Stimulated activated CD8-positive, alpha-beta memory T cell treated with anti-CD3 and anti-CD28 coated beads, Interleukin-4, amount 100 ng/mL, for 4 hours (primary cell): ENCODE measurements around the gene SPATA16.
"Not testable (repeated sequence)": the region's sequence is repeated elsewhere in the genome, so short reads cannot be mapped to it uniquely, and the experiment has no call there.

ENCODE experiments used
- DNase-seq, 2 donors: peaks; one replicate each; pipeline ENCODE4 v3.0.0-alpha.2; 2020; ENCODE audit warnings: low read depth in 2 of 2, low spot score in 1 of 2

SPATA16 gene

DNA sequence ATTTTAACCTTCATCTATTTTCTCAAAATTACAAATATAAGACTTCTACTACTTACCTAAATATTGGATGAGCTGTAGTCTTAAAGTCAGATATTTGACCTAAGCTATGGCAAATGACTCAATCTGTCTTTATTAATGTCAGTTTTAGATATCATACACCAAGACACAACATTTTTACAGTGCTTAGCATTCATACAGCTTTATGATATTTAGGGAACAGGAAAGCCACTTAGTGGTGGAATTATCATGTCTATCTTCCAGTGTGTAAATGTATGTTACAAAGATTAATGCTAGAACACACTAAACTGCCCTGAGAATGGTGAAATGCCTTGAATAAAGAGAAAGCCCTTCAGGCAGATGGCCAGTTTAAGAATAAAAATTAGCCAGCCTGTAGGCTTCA lies 135.0 kb downstream of the SPATA16 start:
- DNase-seq, result no peak

DNA sequence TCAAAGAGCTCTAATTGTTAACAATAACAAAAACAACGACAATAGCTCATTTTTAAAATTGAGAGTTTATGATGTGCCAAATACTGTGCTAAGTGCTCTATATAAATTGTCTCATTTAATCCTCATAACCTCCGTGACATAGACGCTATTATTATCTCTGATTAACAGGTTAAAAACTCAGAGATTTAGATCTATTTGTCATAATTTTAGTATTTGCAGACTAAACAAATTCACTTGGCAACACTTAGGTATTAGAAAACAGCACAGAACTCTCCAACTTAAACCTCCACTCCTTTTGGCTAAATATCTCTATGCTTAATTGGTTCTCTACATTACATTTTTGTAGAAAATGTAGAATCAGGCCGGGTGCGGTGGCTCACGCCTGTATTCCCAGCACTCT lies 136.4 kb downstream of the SPATA16 start:
- DNase-seq, result no peak

DNA sequence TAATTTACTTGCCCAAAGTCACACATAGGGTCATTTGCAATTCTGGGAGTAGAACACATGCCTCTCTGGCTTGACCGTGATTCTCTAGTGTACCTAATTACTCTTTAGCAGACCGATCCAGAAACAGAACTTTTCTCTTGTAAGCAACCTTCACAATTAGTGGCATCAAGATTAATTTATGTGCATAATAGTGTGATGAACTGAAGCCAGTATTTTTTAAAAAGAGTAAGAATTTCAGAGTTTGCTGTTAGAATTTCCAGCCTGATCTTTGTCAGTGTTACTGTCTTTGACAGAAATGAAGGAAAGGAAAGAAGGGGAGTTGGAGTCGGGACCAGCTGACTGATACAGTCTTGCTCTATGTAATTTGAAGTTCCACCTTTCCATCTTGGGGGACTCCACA lies 137.1 kb downstream of the SPATA16 start:
- DNase-seq, result no peak

DNA sequence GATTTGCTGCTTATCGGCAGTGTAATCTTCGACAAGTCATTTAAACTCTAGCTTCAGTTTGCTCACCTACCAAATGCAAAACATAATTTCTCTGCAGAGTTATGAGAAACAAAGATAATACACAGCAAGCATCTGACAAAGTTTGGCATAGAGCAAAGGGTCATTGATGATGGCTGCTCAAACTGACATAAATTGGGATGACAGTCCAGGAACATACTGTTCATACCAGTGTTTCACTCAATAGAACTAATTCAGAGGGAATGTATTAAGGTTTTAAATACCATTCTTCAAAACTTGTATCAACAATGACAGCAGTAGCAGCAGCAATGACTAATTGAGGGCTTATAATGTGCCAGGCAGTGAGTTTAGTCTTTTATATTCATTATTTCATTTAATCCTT lies 137.6 kb downstream of the SPATA16 start:
- DNase-seq, result no peak

DNA sequence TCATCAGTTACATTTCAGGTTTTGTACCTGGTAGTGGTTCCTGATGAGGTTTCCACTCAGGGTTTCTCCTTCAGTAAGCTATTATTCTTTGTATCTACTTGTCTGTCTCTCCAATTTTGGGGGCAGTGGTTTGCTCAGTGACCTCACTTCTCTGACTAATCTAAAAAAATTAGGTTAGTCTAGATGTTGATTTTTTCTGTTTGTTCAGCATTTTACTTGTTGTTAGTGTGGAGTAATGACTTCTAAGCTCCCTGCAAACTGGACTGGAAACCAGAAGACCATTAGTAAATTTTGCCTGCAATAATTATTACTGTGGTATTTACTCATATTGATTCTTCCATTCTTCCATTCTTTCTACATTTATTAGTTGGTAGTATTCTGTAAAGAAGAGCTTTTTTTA lies 139.4 kb downstream of the SPATA16 start:
- no peak for DNase-seq

DNA sequence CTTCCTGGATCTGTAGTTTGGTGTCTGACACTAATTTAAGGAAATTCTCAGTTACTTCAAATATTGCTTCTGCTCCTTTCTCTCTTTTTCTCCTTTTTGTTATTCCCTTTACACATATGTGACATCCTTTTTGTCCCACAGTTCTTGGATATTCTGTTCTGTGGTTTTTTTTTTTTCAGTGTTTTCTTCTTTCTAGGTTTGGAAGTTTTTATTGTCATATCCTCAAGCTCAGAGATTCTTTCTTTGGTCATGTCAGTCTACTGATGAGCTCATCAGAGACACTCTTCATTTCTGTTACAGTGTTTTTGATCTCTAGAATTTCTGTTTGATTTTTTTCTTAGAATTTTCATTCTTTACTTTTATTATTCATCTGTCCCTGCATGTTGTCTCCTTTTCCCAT lies 140.5 kb downstream of the SPATA16 start:
- DNase-seq, result no peak

DNA sequence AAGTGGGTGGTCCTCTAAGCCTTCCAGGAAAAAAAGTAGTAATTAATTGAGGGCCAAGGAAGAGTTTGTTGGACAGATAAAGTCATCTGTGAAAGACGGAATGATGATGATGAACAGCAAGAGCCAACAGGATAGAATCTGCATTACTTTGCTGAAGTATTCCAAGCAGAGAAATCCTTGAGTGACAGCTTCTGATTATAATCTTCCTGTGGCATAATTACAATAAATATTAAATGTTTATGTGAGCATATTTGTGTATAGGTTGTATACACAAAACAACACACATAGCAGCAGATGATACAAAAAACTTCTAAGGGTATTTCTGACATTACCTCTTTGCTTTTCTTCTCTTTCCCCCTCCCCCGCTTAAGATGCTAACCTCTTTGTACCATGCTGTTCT lies 147.6 kb downstream of the SPATA16 start:
- DNase-seq, result no peak

DNA sequence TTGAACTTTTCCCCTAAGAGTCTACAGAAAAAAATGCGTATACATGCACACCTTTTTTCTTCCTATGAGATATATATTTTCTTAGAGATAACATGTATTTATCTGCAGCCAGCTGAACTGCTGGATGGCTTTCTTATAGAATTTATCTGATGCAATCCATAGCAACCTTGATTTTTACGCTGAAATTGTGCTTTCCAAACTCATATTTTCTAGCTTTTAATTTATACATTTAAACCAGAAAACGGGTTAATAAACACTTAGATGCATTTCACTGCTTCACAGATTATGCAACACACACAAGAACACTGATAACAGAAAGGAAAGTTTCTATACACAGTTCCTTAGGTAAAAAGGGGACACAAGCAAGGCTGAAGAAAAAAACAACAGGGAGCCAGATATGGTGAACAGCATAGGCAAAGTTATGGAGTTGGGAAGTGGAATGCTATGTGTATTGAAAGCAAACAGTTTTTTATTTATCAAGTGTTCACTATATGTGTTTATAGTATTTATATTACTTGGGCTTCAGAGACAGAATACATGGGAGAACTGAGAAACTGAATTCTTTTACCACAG lies 149.5 kb downstream of the SPATA16 start:
- DNase-seq, result no peak

DNA sequence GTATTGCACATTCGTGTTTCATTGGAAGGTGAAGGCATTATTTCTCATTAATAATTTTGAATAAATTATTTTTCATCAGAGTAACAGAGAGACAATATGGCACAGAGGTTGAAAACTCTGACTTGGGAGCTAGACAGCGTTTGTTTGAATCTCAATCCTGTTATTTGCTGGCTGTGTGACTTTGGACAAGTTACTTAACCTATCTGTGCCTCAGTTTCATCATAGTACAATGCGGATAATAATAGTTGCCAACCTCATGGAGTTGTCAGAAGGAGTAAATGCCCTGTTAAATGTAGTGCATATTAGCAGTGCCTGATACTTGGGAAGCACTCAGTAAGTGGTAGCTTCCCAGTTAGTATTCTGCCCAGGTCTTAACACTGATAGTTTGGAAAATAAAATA lies 151.7 kb downstream of the SPATA16 start:
- no peak for DNase-seq

DNA sequence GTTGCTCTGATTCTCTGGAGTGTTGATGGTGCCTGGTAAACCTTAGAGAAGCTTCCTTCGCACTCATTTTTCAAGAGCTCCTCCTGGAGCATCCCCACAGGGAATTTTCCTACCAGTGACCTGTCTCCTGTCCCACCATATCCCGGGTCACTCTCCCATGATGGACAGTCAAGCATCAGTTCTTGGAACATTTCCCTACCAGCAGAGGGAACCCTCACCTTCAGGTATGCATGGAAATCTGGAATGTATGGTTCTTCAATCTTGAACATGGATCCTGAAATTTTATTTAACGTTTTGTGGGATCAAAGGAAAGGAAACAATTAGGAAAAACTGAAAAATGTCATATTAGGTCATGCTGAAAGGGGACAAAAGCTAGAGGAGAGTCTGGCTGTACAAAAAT lies 153.8 kb downstream of the SPATA16 start:
- no peak for DNase-seq

DNA sequence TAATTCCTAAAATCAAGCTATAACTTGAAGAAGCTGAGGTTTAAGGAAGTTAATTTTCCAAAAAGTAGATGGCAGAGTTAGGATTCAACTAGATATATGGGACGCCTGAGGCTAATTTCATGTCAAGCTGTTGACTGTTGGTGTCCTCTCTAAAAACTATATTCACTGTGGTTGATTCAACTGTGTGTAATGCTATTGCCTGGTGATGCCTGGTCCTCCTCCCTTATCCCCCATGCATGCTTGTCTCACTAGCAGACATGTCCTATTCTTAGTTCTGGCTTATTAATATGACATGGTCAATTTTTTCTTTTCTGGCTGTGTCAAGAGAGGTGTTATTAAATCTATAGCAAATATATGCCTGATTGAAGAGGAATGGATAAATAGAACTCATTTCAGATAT lies 156.1 kb downstream of the SPATA16 start:
- DNase-seq, result no peak

DNA sequence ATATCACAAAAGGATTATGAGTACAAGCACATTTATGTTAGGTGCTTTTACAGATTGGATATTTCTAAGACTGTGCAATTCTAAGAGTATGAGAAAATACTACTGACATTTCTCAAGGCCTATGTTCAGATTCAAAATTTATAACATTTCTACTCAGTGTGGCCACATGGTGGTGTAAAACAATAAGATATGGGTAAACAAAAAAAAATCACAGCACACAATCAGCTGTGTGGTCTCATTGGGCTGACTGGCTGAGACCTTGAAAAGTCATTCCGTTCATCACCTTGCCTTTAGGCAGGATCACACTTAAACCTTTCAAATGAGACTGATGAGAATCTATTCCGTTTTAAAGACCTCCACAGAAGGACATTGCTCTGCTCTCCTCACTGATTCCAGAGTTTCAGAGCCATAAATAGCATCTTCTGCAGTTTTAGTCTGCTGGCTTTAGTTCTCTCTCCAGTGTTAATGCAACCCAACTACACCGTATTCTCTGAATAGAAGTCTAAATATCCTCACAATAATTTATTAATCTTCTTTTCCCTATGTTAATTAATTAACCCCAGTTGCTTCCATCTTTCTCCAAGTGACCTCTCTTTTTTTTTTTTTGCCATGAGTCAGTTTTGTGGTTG lies 158.2 kb downstream of the SPATA16 start:
- DNase-seq, result no peak

DNA sequence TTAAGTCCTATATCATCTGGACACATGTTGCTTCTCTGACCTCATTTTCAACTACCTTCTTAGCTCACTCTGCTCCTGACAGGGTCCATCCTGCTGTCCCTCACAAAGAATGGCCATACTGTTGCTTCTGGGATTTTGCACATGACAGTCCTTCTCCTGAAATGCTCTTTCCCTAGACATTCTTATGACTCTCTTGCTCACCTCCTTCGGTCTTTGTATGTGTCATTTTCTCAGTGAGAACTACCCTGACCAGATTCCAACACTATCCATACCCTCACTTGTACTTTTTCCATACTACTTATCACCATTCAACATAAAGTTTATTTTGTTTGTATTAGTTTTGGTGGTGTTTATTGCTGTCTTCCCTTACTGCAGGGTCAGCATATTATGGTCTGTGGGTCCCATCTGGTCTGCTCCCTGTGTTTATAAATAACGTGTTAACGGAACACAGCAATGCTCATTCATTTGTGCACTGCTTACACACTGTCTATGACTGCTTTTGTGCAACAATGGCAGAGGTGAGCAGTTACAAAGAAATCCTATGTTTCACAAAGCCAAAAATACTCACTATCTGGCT lies 159.5 kb downstream of the SPATA16 start:
- DNase-seq, result no peak

DNA sequence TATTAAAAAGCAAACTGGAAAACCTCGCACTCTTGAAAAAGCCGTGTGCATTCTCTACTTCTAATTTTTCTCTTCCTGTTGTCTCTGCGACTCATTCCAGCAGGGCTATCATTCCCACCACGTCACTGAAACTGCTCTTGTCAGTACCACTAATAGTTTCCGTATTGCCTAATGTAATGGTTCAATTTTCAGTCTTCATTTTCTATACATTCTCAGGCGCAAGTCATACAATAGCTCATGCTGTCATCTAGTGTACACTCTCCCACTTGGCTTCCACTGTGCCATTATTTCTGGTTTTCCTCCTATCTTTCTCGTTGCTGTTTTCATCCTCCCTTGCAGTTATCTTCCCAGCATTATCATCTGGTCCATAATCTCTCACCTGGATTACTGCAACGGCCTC lies 160.2 kb downstream of the SPATA16 start:
- no peak for DNase-seq

DNA sequence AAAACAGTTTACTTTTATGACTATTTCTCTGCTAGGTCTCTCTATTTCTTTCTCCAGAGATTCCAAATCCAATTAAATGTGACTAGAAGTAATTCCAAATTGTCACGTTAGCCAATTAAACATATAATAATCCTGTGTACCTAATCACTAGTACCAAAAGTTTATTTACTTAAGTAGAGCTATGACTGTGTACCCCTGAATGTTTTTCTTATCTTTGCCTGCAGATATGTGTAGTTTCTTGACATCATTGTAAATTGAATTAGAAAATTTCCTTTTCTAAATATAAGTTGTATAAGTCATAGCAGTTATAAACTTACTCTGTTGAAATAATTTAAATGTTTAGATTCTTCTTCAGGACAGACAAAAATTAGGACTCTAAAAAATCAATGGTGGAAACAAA lies 163.3 kb downstream of the SPATA16 start:
- DNase-seq, result no peak

DNA sequence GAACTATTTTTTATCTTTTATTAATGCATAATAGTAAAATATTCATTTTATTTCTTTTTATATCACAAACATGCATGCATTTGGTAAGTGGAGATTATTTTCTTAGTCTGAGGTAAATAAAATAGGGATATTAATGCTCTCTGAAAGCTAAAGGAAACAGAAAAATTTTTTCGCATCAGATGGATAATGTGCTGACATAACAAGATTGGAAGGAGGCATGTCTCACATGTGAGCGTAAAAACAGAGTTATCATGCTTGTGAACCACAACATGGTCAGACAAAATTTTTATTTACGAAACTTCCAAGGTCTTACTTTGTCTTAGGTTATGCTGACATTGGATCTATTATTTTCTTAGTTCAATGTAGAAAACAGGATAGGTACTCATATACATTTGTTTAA lies 166.1 kb downstream of the SPATA16 start:
- DNase-seq, result no peak

DNA sequence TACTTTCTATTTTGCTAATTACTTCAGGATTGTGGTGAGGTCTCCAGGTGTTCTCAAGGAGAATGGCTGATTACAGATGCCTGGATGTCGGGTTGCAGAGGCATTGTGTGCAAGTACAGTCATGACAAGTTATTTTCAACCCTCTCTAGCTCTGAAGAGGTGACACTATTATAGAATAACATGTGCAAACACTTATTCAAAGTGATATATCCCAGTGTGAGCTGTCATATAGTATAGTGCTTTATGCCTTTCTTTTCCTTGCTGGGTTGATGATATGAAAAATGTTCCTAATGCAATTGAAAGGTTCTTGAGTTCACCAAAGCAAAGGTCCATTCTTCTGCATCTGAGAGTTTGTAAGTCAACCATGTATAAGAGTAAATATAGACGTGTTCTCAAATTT lies 167.2 kb downstream of the SPATA16 start:
- DNase-seq, result no peak

DNA sequence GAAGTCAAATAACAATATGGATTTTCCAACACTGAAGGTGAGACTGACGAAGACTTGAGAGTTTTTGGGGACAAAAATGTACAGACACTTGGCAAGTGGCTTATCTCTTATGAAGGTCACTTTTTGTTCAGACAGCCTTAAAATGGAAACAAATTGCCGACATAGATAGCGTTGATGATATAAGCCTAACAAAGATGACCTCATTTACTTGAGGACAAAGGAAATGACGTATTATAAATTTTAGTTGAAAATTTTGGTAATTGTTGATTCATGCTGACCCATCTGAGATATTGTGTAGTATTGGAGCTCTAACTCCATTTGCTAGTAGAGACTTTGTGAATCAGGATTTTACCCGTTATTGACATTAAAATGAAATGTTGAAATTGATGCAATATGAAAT lies 168.3 kb downstream of the SPATA16 start:
- DNase-seq, result no peak

DNA sequence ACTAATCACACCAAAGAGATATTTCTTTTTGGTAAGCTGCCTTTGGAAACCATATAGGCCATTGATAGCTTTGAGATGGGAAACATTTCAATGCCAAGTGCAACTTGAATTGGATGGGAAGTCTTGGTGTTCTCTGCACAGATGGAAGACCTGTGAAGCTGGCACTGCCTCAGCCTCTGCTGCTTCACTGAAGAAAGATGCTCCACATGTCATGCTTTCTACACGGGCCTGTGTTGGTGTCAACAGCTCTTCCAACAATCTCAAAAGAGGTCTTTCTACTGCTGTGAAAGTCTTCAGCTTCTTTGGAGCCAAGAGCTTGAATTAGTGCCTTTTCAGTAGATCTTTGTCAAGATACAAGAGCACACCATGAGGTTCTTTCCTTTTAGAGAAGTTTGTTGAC lies 169.0 kb downstream of the SPATA16 start:
- no peak for DNase-seq

DNA sequence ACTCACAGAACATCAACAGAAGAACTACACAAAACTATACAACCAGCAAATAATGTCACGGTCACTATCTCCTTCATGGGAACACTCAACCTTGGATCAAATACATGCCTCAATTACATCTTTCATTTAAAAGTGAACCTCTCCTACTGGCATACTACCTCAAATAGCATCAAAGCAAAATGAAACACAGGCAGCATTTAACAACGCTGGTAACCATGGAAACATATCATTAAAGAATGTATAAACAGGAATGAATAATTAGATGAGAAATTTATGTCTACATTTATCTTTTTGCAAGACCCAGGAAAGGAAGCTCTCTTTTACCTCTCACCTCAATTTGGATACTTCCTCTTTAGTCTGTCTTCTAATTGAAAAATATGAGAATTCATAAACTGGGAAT lies 172.4 kb downstream of the SPATA16 start:
- DNase-seq, result no peak

DNA sequence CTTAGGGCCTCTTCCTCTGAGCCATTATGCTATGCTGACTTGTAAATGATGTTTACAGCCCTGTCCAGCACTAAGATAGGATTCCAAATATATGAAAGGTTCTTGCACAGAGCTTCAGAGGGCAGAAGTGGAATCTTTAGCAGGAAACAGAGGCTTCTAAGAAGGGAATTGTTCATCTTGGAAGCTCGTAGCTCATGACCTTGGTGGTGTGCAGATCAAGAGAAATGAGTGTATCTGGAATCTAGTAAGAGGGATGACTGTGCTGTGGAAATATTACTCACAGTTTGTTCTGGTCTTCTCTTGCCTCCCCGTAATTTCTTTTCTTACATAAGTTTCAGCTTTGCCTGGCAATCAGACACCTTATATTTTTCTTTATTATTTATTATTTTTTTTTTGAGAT lies 175.8 kb downstream of the SPATA16 start:
- no peak for DNase-seq

DNA sequence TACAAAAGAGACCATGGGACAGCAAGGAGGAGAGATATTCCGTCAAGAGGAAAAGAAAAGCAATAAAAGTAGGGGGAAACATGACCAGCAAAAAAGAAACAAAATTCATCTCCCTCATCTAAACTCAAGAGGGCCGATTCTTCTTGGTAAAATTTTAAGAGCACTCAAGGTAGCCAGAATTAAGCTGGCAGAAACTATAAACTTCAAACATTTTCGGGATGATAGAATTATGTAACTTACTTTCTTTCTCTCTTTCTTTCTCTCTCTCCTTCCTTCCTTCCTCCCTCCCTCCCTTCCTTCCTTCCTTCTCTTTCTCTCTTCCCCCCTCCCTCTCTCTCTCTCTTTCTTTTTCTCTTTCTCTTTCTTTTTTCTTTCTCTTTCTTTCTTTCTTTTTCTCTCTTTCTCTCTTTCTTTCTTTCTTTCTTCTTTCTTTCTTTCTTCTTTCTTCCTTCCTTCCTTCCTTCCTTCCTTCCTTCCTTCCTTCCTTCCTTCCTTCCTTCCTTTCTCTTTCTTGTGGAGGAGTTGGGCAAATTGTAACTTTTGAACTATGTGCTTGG lies 180.3 kb downstream of the SPATA16 start:
- not testable (repeated sequence) for DNase-seq

DNA sequence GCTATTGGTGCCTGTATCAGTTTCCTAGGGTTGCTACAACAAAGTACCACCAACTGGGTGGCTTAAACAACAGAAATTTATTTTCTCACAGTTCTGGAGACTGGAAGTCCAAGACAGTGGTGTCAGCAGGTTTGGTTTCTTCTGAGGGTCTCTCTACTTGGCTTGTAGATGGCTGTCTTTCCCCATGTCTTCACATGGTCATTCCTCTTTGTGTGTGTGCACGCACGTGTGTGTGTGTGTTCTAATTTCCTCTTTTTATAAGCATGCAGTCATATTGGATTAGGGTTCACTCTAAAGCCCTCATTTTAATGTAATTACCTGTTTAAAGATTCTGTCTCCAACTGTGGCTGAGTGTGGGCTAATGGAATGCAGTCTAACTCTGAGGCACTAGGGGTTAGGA lies 182.5 kb downstream of the SPATA16 start:
- DNase-seq, result no peak
